GM18870 (cell line): ENCODE data around the gene HSPA5.
"Not testable (repeated sequence)": the region's sequence is repeated elsewhere in the genome, so short reads cannot be mapped to it uniquely, and the experiment has no call there.

Experiments used
- ATAC-seq: cut with Tn5 transposase; IDR thresholded peaks from one replicate; pipeline ENCODE4 v1.9.1; 2021; ENCODE audit warnings: moderate library complexity; ENCODE audit not compliant: unreplicated experiment

HSPA5 gene

DNA sequence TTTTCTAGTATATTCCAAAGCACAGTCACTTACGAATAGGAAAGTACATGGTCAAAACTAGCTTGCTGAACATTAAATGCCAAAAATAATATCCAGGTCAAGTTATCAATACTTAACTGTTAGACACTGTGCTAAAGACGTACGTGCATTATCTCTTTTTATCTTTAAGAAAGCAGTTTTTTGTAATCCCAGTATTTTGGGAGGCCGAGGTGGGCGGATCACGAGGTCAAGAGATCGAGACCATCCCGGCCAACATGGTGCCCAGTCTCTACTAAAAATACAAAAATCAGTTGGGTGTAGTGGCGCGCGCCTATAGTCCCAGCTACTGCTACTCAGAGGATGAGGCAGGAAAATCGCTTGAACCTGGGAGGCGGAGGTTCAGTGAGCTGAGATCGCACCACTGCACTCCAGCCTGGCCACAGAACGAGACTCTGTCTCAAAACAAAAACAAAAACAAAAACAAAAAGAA is 2.7 kb upstream of the HSPA5 start:
- no peak for ATAC-seq

DNA sequence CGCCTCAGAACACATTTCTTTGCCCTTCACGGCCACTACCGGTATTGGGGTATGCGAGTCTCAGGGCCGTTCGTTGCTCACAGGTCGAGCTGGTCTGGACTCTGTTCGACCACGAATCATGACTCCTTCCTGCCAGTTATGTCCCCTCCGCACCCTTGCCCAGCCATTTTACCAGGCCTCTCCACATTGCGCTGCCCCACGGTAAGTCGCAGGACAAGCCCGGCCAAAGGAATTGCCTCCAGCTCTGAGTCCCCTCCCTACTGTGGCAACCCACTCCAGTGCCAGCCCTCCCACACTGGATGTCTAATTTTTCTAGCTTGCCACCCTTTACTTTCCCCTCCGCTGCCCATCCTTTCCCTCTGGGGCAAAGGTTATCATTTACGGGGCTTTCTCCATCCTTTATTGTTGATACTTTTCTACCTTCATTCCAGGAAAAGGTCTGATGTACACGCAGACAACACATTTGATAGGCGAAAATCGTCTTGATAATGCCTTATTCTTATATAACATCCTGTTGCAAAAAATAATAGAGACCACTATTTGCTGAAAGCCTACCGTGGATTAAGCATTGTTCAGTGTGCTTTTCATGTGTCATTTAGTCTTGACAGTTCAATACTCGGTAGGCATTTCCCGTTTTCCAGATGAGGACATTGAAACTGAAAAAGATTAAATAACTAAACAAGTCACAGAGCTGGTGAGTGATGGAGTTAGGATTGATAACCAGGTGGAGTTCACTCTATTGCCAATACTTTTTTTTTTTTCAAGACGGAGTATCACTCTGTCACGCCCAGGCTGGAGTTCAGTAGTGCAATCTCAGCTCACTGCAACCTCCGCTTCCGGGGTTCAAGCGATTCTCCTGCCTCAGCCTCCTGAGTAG is 958 bp upstream of the HSPA5 start:
- ATAC-seq, result no peak

DNA sequence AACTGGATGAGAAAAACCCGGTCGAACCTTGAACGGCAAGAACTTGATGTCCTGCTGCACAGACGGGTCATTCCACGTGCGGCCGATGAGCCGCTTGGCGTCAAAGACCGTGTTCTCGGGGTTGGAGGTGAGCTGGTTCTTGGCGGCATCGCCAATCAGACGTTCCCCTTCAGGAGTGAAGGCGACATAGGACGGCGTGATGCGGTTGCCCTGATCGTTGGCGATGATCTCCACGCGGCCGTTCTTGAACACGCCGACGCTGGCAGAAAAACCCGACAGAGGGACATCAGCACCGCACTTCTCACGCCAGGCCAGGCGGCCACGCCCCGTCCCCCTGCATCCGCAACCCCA is 519 bp downstream of the HSPA5 start:
- ATAC-seq, result no peak

DNA sequence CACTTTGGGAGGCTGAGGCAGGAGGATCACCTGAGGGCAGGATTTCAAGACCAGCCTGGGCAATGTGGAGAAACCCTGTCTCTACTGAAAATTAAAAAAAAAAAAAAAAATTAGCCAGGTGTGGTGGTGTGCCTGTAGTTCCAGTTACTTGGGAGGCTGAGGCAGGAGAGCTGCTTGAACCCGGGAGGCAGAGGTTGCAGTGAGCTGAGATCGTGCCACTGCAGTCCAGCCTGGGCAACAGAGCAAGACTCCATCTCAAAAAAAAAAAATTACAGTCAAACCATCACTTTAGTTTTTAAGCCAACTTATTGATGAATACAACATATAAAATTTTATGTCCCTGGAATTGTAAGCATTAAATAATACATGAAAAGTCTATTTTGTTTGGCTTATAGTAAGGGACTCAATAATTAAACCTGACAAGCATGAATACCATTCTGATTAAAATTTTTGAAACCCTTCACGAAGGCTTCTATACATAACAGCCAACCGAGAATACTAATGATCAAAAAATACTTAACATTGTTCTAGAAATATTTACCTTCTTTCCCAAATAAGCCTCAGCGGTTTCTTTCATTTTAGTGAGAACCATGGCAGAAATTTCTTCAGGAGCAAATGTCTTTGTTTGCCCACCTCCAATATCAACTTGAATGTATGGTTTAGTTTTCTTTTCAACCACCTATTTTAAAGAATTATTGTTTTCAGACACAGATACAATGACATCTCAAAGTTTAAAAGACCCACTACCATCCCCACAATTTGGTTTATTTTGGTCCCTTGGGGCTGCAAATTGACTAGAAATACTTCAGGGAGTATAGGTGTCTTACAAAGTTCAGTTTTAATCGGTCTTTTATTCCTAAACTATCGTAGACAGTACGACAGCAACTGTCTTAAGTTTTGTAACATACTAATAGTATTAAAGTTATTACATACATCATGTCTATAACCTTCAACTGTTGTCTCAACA is 1.2 kb downstream of the HSPA5 start:
- no peak for ATAC-seq

DNA sequence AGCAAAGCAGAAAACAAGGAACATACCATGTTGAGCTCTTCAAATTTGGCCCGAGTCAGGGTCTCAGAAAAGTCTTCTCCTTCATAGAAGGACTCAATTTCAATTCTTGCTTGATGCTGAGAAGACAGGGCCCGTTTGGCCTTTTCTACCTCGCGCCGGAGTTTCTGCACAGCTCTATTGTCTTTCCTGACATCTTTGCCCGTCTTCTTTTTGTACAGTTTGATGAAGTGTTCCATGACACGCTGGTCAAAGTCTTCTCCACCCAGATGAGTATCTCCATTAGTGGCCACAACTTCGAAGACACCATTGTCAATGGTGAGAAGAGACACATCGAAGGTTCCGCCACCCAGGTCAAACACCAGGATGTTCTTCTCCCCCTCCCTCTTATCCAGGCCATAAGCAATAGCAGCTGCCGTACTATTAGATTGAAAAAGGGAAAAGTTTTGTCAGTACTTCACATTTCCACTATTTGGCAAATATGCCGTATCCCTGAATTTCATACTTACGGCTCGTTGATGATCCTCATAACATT is 2.2 kb downstream of the HSPA5 start:
- ATAC-seq, result no peak

DNA sequence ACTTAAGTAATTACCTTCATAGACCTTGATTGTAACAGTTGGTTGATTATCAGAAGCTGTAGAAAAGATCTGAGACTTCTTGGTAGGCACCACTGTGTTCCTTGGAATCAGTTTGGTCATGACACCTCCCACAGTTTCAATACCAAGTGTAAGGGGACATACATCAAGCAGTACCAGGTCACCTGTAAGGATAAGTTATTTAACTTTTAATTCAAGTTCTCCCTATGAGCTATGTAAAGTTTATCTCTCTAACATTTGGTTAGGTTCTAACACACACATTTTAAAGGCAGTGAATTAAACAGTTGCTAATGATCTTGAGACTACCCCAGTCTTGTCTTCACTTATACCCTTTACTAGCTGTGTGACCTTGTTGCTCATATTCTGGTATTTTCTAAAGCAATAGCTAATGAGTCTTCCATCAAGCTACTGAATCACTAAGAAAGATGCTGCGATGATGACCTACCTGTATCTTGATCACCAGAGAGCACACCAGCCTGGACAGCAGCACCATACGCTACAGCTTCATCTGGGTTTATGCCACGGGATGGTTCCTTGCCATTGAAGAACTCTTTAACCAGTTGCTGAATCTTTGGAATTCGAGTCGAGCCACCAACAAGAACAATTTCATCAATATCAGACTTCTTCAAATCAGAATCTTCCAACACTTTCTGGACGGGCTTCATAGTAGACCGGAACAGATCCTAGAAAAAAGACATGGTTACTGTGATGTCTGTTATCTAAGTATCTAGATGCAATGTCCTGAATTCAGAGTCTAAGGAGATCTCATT is 2.8 kb downstream of the HSPA5 start:
- no peak for ATAC-seq

DNA sequence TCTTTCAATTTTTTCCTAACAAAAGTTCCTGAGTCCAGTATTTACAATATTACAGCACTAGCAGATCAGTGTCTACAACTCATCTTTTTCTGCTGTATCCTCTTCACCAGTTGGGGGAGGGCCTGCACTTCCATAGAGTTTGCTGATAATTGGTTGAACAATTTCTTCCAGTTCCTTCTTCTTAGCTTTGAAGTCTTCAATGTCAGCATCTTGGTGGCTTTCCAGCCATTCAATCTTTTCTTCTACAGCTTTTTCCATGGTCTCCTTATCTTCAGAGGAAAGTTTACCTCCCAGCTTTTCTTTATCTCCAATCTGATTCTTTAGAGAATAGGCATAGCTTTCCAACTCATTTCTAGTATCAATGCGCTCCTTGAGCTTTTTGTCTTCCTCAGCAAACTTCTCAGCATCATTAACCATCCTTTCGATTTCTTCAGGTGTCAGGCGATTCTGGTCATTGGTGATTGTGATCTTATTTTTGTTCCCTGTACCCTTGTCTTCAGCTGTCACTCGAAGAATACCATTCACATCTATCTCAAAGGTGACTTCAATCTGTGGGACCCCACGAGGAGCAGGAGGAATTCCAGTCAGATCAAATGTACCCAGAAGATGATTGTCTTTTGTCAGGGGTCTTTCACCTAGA is 4.5 kb downstream of the HSPA5 start:
- not testable (repeated sequence) for ATAC-seq

DNA sequence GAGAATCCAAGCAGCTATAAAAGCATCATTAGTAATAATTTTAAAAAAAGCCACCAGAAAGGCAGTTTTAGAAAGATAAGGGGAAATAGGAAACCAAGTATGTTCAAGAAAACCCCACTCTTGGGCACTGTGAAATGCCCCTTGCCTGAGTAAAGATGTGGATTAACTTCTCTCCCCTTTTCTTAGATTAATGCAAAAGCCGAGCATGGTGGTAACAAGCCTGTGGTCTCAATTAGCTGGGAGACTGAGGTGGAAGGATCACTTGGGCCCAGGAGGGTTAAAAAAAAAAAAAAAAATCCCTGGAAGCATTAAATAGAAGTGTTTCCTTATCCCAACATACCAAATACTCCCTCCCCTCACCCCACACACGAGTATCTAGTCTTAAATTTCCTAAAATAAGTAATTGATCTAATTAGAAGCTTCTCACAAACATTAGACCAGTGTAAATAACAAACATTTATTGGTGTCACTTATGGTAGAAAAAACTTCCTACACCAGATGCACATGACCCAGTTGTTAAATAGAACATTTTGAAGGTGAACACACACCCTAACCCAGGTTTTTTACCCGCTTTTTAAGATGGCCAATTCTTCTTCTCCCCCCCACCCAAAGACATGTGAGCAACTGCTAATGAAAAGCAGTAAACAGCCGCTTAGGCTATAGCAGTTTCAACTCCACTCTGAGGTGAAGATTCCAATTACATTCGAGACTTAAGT is 5.2 kb downstream of the HSPA5 start:
- ATAC-seq, result no peak

DNA sequence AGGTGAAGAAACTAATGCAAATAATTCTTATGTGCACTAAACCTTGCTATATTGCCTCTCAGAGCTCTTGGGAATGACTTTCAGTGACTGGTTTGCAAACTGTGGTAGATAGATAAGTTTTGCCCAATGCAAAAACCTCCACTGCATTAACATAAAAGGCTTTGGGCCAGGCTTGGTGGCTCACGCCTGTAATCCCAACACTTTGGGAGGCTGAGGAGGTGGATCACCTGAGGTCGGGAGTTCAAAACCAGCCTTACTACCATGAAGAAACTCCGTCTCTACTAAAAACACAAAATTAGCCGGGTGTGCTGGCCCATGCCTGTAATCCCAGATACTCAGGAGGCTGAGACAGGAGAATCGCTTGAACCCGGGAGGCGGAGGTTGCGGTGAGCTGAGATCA is 7.0 kb downstream of the HSPA5 start:
- ATAC-seq, result not testable (repeated sequence)

DNA sequence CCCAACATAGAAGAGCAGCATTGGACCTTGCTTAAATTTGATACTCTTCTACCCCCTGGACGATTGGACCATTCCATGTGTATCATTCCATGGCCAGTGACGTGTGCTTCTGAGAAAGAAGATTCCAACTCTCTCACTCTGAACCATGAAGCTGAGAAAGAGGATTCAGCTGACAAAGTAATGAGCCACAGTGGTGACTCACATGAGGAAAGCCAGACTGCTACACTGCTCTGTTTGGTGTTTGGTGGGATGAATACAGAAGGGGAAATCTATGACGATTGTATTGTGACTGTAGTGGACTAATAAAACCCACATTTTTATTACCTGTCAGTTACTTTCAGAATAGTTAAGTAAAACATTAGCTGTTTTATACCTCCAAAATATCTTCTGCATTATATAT is 7.5 kb downstream of the HSPA5 start:
- no peak for ATAC-seq

DNA sequence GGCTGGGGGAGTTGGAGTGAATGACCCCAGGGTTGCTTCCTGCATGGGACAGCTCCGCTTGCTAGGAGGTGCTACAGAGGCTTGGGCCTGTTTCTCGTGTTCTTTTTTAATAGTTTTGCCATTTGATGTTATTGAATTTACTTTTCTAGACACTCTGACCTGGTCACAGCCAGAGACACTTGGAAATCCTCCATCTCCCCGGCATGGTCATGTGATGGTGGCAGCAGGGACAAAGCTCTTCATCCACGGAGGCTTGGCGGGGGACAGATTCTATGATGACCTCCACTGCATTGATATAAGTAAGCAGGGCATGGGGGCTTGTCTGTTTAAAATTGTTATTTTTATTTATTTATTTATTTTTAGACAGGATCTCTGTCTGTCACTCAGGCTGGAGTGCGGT is 13.4 kb downstream of the HSPA5 start:
- no peak for ATAC-seq

DNA sequence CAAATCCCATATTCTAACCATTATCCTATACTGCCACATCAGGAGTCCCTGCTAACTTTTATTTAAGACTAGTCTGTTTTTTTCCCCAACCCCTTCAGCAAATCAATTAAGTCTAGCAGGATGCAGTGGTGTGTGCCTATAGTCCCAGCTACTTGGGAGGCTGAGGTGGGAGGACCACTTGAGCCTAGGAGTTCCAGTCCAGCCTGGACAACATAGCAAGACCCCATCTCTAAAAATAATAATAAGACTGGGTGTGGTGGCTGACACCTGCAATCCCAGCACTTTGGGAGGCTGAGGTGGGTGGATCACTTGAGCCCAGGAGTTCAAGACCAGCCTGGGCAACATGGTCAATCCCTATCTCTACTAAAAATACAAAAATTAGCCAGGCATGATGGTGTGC is 16.3 kb downstream of the HSPA5 start:
- ATAC-seq, result not testable (repeated sequence)

DNA sequence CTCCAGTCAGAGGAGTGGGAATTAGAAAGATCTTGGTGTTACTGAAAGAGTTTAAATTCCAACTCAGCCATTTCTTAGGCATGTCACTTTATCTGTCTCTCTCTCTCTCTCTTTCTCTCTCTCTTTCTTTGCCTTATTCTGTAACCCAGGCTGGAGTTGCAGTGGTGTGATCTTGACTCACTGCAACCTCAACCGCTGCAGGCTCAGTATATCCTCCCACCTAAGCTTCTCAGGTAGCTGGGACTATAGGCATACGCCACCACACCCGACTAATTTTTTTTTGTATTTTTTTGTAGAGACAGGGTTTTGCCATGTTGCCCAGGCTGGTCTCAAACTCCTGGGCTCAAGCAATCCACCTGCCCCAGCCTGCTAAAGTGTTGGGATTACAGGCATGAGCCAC is 22.5 kb downstream of the HSPA5 start:
- no peak for ATAC-seq

DNA sequence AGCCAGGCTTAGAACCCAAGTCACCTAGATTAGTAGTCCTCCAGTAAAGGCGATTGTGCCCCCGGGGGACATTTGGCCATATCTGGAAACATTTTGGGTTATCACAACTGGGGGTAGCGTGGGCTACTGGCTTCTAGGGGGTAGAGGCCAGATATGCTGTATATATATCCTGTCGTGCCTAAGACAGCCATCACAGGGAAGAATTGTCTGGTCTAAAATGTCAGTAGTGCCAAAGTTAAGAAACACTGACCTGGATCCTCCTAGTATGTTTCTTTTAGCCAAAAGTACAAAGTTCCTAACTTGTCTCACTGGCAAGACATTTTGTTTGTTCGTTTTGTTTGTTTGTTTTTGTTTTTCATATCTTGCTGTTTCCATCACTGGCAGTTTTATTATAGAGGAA is 27.0 kb downstream of the HSPA5 start:
- ATAC-seq, result no peak

DNA sequence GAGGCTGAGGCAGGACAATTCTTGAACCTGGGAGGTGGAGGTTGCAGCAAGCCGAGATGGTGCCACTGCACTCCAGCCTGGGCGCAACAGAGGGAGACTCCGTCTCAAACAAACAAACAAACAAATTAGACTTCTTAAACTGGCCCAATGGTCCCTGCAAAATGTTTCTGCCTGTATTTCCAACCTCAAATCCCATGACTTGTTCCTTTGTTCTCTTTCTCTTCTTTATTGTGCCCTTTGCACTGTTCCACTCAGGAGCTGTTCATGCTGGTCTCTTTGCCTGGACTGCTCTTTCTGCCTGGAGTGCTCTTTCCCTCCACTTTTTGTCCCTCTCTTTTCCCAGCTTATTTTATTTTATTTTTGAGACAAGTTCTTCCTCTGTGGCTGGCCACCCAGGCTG is 36.7 kb downstream of the HSPA5 start:
- no peak for ATAC-seq

DNA sequence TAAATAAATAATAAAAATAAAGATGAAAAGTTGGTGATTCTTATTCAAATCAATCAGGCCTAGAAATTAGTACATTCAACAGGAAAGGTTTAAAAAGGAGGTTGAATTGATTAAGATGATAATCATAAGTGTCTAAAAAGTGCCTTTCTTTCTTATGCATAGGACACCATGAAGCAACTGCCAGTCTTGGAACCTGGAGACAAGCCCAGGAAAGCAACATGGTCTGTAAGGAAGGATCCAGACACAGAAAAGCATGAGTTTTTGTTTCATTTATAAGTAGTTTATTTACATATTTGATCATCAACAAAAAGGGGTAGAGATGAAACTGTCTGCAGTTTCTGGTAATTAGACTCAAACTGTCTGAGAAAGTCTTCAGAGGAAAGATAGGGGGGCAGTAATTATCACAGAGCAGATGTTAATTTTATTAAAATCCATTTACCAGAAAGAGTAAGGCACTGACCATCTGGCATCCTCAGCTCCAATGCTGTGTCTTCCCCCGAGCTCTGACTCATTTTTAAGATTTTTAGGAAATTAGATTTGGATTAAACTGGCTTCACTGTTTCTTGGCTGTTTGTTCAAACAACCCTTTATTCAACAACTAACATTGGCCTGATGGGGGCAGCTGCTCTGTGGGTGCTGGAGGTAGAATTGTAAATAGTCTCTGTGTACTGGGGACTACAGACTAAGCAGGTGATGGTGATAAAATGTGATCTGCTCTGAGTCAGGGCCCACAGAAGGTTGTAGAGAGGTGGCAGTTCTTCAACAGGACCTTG is 38.1 kb downstream of the HSPA5 start:
- ATAC-seq, result no peak

DNA sequence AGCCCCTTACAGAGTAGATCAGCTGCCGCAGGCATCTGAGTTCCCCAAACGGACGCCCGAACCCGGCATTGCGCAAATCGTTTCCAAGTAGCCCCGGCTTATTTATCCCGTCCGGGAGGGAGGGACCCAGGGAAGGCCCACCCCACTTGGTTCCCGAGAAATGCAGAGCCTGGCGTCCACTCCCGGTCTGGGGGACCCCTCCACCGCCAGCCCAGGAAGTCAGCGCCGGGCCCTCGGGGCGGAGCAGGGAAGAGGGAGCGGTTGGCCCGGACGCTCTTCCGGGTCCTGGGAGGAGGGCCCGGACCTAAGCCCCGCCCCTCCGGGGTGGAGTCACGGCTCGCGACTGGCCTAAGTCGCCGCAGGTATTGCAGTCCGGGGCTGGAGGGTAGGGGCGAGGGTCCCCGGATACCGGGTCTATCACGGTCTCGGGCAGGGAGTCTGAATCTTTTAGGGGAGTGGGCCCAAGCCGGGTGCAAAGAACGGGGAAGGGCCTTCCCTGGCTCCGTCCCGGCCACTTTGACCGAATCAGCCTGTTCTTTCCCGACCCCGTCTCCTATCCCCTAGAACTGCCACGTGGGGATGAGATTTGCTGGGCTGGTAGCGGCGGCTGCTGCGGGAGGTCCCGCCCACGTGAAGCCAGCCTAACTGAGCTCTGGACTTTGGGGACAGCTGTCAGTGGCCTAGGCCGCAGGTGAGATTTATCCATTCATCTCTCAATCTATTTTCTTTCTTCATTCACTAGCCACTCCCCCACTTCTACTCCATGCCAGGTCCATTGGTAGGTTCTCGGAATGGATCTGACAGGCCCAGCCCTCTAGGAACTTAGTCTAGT is 40.7 kb downstream of the HSPA5 start, which contains the start of gene RABEPK:
TSS of gene RABEPK (plus strand) at position 327 of the 832 bp plus-strand sequence. CDS start 2,472 bp downstream, outside the sequence.
- peak; percentile 78 for ATAC-seq

DNA sequence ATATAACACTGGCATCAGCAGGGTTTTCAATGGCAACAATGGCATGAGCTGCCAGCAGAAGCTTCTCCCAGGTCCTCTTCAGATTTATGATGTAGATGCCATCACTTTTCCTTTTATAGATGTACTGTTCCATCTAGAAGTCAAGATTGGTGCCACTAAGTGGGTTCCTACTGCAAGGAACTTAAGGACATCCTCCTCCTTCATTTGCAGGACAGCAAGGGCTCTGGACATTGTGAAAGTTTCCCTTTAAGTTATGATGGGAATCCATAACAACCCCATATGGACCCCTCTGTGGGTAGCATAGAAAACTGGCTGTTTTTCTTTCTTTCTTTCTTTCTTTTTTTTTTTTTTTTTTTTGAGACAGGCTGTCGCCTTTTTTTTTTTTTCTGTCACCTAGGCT is 45.6 kb downstream of the HSPA5 start:
- not testable (repeated sequence) for ATAC-seq
